Right kidney (tissue), 1 donor: ENCODE data around the gene SLC19A1.

Source experiments
- DNase-seq: peaks from one replicate; pipeline ENCODE4 v3.0.0-alpha.2; 2016

Gene SLC19A1

DNA sequence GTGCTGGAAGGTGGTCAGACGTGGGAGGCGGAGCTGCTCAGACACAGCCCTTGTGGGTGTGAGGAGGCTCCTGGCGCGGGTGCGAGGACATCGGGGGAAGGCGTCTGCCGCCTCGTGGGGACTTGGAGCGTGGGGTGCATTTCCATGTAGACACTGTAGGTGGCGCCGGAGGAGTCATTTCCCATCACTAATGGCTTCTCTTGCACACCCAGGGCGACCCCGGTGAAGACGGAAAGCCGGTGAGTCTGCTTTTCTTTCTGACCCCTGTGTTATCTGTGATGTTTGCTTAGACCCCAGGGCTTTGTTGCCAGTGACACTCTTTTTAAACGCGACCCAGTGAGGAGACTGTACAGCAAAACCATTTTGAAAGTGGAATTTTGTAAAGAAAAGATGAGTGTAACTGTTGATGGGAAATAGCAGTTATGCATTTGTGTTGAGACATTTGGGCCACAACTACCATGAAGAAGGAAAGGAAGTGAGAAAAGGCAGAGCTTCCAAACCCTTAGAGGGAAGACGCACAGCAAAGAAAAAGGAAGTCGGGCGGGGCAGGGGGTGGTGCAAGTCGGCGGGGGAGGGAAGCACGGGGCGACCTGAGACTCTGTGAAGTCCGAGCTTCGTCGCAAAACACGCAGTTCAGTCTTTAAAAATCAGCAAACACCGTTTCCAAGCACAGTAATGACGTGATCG lies 64.0 kb downstream of the SLC19A1 start:
- peak; percentile 57 for DNase-seq

GRCh38 chr21:45477176-45478114 lies 64.8 kb downstream of the SLC19A1 start:
- no peak for DNase-seq

- DNase-seq = no peak
Observed at GRCh38 chr21:45476582-45476981, 65.7 kb downstream of the SLC19A1 start.

DNA sequence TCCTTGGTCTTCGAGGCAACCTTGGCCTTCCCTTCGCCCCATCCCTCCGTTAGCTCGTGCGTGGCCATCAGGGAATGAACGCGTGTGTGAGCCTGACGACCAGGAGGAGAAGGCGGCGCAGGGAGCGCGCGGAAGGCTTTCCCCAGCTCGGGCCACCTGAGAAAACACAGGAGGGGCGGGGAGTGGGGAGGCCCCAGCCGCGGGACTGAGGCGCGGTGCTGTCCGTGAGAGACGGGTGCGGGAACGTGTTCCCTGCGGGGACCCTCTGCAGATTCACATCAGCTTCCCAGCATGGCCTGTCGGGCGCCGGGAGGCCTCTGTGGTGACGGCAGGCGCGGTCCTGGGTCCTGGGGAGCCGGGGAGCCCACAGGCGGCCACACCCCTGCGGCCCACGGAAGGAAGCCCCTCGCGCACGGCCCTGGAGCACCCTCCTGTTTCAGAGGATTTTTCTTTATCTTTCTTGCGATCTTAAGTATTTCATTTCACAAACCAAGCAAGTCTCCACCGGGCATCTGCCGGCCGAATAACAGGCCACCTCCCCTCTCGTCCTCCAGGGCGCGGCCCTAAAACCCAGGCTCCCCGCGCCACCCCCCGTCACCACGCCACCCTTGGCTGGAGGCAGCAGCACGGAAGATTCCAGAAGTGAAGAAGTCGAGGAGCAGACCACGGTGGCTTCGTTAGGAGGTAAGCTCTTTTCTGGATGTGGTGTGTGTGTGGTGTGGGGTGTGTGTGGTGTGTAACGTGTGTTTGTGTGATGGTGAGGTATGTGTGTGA lies 66.3 kb downstream of the SLC19A1 start:
- DNase-seq = no peak

GRCh38 chr21:45475004-45475685 lies 67.1 kb downstream of the SLC19A1 start:
- no peak for DNase-seq

- no peak for DNase-seq
Observed at GRCh38 chr21:45474323-45474950, 67.8 kb downstream of the SLC19A1 start.

GRCh38 chr21:45473496-45474322 lies 68.5 kb downstream of the SLC19A1 start:
- DNase-seq = no peak

GRCh38 chr21:45472445-45473365 lies 69.5 kb downstream of the SLC19A1 start:
- no peak for DNase-seq

GRCh38 chr21:45471525-45472221 lies 70.6 kb downstream of the SLC19A1 start:
- peak; percentile 42 for DNase-seq

GRCh38 chr21:45470773-45471524 lies 71.3 kb downstream of the SLC19A1 start:
- DNase-seq = no peak

- no peak for DNase-seq
Observed at GRCh38 chr21:45470087-45470515, 72.1 kb downstream of the SLC19A1 start.

GRCh38 chr21:45469273-45470086 lies 72.8 kb downstream of the SLC19A1 start:
- peak; percentile 59 for DNase-seq

- DNase-seq = no peak
Observed at GRCh38 chr21:45468971-45469272, 73.3 kb downstream of the SLC19A1 start.

DNA sequence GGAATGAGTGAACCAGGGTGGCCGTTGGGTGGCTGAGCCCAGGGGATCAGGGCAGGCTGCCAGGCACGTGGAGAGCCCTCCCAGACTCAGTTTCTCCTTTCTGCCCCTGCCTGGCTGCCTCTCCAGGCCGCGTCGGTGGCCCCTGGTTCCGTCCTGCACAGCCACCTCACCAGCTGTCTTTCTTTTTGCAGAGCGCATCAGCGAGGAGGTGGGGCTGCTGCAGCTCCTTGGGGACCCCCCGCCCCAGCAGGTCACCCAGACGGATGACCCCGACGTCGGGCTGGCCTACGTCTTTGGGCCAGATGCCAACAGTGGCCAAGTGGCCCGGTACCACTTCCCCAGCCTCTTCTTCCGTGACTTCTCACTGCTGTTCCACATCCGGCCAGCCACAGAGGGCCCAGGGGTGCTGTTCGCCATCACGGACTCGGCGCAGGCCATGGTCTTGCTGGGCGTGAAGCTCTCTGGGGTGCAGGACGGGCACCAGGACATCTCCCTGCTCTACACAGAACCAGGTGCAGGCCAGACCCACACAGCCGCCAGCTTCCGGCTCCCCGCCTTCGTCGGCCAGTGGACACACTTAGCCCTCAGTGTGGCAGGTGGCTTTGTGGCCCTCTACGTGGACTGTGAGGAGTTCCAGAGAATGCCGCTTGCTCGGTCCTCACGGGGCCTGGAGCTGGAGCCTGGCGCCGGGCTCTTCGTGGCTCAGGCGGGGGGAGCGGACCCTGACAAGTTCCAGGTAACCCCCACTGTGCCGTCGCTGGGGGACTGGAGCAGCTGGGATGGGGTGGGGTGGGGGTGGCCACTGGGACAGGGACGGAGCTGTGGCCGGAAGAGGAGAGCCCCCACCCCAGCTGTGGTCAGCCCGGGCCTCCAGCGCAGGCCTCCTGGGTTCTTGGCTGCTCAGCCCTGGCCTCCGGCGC lies 73.9 kb downstream of the SLC19A1 start:
- no peak for DNase-seq

DNA sequence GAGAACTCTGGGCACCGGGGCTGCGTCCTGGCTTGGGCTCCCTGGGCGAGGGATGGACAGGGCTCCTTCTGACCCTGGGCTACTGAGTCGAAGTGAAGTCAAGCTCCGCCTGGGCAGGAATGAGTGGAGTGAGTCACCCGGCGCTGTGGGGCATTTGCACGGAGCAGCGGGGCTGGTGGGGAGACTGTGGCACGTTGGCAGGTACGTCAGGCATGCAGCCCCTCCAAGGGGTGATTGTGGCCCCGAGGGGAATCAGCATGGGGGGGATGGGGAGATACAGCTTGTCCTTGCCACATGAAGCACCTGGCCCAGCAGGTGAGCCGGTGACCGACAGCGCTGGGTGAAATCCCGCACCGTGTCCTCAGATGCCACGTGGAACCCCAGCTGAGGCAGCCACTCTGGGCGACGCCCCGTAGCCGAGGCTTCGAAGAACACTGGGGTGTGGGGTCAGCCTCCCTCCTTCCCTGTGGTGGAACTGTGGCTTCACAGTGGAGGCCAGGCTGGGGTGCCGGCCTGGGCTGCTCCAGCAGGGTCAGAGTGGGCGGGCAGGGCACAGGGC lies 74.9 kb downstream of the SLC19A1 start:
- no peak for DNase-seq
